Nephron (organoid): ENCODE data around the gene OCLN.
A peak's percentile ranks its signal among the peaks of the same experiment; 100 is the strongest.

ENCODE experiments used
- H3K27ac Mint-ChIP-seq, 3 experiments: 2 replicates each; pipeline ENCODE4 v1.8.0; 2020; ENCODE audit warnings: mixed read lengths in 3 of 3, mild to moderate bottlenecking in 2 of 3, moderate library complexity in 1 of 3
- H3K27me3 Mint-ChIP-seq: 2 replicates; pipeline ENCODE4 v1.8.0; 2021; ENCODE audit warnings: low read depth, mild to moderate bottlenecking, moderate library complexity, mixed read lengths
- H3K36me3 Mint-ChIP-seq: 2 replicates; pipeline ENCODE4 v1.8.0; 2020; ENCODE audit warnings: low read depth, mixed read lengths
- H3K4me1 Mint-ChIP-seq: 2 replicates; pipeline ENCODE4 v1.8.0; 2020; ENCODE audit warnings: mixed read lengths
- H3K4me3 Mint-ChIP-seq, 3 experiments: 2 replicates each; pipeline ENCODE4 v1.8.0; 2020; ENCODE audit warnings: mild to moderate bottlenecking in 3 of 3, mixed read lengths in 3 of 3, moderate library complexity in 2 of 3
- H3K9me3 Mint-ChIP-seq: 2 replicates; pipeline ENCODE4 v1.8.0; 2020; ENCODE audit warnings: mixed read lengths
- TF ChIP-seq, protein P1 (sequence below), 3 experiments: fragments of 200-600 bp; sonication (generic); IDR thresholded peaks; one replicate each; pipeline ENCODE4 v1.5.0; 2021; ENCODE audit warnings: antibody characterized with exemption in 3 of 3; ENCODE audit not compliant: unreplicated experiment in 3 of 3

OCLN gene

DNA sequence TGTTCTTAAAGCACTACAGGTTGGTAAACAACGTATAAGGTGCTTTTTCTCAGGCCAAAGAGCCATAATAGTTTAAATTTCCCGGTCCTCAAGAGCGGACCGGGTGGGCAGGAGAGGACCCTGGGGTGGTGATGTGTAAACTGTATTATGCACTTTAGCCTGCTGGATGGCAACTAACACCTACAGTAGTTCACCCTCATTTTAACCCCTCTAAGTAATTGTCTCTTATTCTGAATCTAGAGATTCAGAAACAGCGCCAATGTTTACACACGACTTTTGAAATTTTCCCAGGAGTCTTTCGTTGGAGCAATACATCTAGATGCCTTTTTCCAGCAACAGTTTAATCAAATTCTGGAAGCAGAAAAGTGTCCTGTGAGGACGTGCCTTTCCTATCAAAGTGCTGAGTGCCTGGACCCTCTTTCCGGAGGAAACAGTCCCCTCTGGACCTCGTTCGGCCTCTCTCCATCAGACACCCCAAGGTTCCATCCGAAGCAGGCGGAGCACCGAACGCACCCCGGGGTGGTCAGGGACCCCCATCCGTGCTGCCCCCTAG is 676 bp upstream of the OCLN start:
- Mint-ChIP-seq H3K4me3 (peak overlapping the region; percentile 86 to 87 (median 87)), H3K9me3 (no peaks in the 10 kb centered on the region), H3K27me3 (peaks cover 84% of the 10 kb centered on the region), H3K4me1 (no peaks in the 10 kb centered on the region), H3K27ac (peak overlapping the region in 1 of 3 experiments; percentile 90), H3K36me3 (no peaks in the 10 kb centered on the region)
- TF ChIP-seq, protein P1, sequence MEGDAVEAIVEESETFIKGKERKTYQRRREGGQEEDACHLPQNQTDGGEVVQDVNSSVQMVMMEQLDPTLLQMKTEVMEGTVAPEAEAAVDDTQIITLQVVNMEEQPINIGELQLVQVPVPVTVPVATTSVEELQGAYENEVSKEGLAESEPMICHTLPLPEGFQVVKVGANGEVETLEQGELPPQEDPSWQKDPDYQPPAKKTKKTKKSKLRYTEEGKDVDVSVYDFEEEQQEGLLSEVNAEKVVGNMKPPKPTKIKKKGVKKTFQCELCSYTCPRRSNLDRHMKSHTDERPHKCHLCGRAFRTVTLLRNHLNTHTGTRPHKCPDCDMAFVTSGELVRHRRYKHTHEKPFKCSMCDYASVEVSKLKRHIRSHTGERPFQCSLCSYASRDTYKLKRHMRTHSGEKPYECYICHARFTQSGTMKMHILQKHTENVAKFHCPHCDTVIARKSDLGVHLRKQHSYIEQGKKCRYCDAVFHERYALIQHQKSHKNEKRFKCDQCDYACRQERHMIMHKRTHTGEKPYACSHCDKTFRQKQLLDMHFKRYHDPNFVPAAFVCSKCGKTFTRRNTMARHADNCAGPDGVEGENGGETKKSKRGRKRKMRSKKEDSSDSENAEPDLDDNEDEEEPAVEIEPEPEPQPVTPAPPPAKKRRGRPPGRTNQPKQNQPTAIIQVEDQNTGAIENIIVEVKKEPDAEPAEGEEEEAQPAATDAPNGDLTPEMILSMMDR (IDR thresholded peaks at IDR 0.05; ENCODE audit: unreplicated experiment in 3 of 3) = no peak

DNA sequence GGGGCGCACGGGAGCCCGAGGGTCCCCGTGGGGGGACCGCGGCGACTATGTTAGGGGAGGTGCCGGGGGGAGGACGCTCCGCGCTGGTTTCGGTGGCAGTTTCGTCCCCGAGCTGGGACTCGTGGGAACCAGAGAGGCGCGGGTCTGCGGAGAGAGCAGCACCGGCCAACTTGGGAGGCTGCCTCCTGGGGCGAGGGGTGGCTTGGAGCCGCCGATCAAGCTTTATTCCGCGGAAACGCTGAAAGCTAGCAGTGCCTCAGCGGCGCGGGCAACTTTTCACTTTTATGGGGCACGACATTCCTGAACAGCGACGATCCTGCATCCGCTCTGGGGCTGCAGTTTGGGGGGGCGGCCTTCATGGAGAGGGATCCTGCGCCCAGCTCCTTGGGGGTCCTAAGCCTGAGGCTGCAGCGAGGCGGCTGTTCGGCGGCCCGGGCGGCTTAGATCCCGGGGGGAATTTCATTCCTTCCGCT is 369 bp downstream of the OCLN start:
- Mint-ChIP-seq H3K4me1 (no peaks in the 10 kb centered on the region), H3K36me3 (no peaks in the 10 kb centered on the region), H3K4me3 (peak overlapping the region; percentile 86 to 87 (median 87)), H3K27ac (peak overlapping the region in 1 of 3 experiments; percentile 90), H3K27me3 (peaks cover 87% of the 10 kb centered on the region), H3K9me3 (no peaks in the 10 kb centered on the region)
- TF ChIP-seq, protein P1 (IDR thresholded peaks at IDR 0.05; ENCODE audit: unreplicated experiment in 3 of 3) = no peak

DNA sequence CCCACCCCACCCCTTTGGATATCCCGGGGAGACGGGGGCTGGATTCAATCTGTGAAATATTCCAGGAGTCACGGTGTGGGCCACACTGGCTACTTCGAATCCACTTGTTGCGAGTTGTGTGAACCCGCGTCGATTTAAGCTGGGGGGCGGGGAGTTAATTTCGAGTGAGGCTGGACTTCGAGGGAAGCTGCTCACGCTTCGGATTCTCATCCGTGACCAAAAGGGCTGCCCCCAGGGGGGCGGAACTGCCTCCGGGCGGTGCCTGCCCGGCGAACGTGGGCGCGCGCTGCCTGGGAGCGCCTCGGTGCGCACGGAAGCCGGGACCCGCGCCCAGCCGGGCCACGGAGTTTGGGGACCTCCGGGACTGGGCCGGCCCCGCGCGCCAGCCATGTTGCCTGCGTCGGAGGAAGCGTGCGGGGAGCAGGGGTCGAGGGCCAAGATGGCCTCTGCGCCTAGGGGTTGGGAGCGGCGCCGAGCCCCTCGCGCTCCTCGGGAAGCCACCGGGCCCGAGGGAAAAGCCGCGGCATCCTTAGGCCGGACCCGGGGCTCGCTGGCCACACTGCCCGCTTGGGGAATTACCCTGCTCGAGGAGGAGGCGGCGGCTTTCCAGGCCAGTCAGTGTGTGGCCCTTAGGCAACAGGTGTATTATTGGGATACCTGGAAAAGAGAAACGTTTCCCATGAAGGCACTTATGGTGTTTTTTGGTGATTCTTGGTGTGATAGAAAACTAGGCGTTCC is 975 bp downstream of the OCLN start:
- TF ChIP-seq, protein P1 (IDR thresholded peaks at IDR 0.05; ENCODE audit: unreplicated experiment in 3 of 3) = no peak
- H3K4me1 Mint-ChIP-seq = no peaks in the 10 kb centered on the region
- H3K9me3 Mint-ChIP-seq = no peaks in the 10 kb centered on the region
- peak overlapping the region in 1 of 3 experiments; percentile 90 for H3K27ac Mint-ChIP-seq
- no peaks in the 10 kb centered on the region for H3K36me3 Mint-ChIP-seq
- peaks cover 86% of the 10 kb centered on the region for H3K27me3 Mint-ChIP-seq
- H3K4me3 Mint-ChIP-seq = peak overlapping the region; percentile 86 to 87 (median 87)

DNA sequence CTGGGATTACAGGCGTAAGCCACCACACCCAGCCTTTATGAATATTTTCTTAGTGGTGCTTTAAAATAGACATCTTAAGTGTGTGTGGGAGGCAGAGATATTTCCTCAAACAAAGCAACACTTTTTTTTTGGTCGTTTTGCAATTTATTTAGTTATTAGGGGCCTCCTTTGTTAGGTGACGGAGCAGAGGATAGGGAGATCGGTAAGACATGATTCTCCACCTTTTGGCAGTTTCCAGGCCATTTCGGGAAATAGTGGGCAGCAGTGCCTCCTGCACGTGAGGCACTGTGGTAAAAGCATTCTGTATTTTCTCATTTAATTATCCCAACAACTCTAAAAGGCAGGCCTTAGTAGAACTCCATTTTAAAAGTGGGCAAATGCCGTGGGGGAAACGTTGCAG is 1.9 kb downstream of the OCLN start:
- TF ChIP-seq, protein P1 (IDR thresholded peaks at IDR 0.05; ENCODE audit: unreplicated experiment in 3 of 3) = no peak
- Mint-ChIP-seq H3K36me3 (no peaks in the 10 kb centered on the region), H3K27me3 (peaks cover 77% of the 10 kb centered on the region), H3K27ac (peak overlapping the region in 1 of 3 experiments; percentile 52), H3K9me3 (no peaks in the 10 kb centered on the region), H3K4me3 (peak overlapping the region; percentile 73 to 79 (median 78)), H3K4me1 (no peaks in the 10 kb centered on the region)

DNA sequence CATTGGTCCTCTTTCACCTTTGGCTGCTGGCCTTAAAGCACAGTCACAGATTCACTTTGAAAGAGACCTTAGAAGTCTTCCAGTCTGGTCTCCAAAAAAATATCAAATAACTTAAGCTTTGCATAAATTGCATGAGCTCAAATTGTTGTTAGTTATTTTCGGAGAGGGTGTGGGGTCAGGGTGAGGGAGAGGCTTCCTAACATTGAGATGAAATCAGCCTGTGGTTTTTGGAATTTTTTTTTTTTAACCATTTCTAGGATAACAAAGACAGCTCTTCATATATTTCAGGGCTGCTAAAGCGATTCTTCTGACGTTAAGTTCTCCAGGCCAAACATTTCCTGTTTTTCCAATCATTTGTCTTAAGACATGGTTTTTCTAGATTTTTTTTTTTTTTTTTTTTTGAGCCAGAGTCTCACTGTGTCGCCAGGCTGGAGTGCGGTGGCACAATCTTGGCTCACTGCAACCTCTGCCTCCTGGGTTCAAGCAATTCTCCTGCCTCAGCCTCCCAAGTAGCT is 4.5 kb downstream of the OCLN start:
- no peak overlapping the region for H3K27ac Mint-ChIP-seq
- H3K36me3 Mint-ChIP-seq = no peaks in the 10 kb centered on the region
- H3K9me3 Mint-ChIP-seq = no peaks in the 10 kb centered on the region
- H3K27me3 Mint-ChIP-seq = peaks cover 56% of the 10 kb centered on the region
- H3K4me3 Mint-ChIP-seq = no peak overlapping the region
- TF ChIP-seq, protein P1 (IDR thresholded peaks at IDR 0.05; ENCODE audit: unreplicated experiment in 3 of 3) = no peak
- no peaks in the 10 kb centered on the region for H3K4me1 Mint-ChIP-seq
